ENCODE measurements around the gene CHI3L2. TPM values are rescaled to one million over a fixed set of nuclear protein-coding genes. Genes with fewer than 3 reads are reported as not detected.

CHI3L2 gene
- total and polyA plus RNA-seq, 2 donors from 2014 or later: 5.8 to 27.2 TPM

GRCh38 chr1:111269825-111270406 is 42.4 kb downstream of the CHI3L2 start:
- Histone ChIP-seq H3K36me3 (ENCODE audit: control insufficient read depth in 2 of 3, insufficient read depth in 3 of 3, low read length in 3 of 3) (no peaks in the 10 kb centered on the region), H3K9me3 (ENCODE audit: control insufficient read depth in 2 of 3, insufficient read depth in 1 of 3, low read length in 3 of 3) (no peaks in the 10 kb centered on the region), H3K9ac (ENCODE audit: low read length in 3 of 3) (no peak overlapping the region), H3K4me1 (ENCODE audit: control insufficient read depth in 2 of 3, insufficient read depth in 2 of 3, low read depth in 1 of 3, low read length in 3 of 3) (no peaks in the 10 kb centered on the region), H3K27me3 (ENCODE audit: control insufficient read depth, insufficient read depth, low read length) (peaks cover 15% of the 10 kb centered on the region), H3K27ac (ENCODE audit: low read depth in 2 of 2, low read length in 2 of 2) (no peak overlapping the region), H3K4me3 (ENCODE audit: low read length in 3 of 3) (no peak overlapping the region)
- intact Hi-C loops (cut with DNase I): no loop called here
- FAIRE-seq (peak; percentile 59), DNase-seq (no peak)
- TF ChIP-seq CTCF (IDR thresholded peaks at IDR 0.05; ENCODE audit: borderline replicate concordance, extremely low read depth, insufficient read depth): no peak

DNA sequence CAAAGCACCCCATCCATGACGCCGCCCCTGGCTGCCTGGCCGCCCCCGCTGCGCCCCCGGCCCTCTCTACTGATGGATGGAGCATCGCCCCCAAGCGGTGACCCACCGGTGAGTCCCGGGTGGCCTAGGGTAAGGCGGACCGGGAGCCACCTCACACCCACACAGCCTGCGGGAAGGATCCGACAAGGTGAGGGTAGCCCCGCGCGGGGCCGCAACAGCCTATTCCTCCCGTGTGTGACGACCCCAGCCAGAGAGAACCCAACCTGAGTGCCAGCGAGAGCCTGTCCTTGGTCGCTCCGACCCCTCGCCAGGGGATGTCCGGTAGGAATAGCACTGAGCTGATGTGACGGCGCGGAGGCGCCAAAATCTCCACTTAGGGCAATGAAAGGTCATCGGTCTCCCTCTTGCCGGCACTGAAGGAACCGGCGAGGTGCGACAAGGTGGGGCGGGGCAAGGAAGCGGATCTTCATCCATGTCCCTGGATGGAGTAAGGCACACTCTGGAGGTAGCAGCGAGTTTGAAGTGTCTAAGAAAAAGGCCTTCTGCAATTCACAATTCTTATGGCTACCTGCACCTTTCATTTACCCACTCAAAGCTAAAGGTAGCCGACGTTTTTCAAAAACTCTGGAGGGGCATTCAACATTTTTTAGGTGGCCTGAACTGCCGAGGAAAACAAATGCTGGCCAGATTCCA is 43.4 kb downstream of the CHI3L2 start:
- TF ChIP-seq CTCF (IDR thresholded peaks at IDR 0.05; ENCODE audit: borderline replicate concordance, extremely low read depth, insufficient read depth): no peak
- Histone ChIP-seq H3K27ac (ENCODE audit: low read depth in 2 of 2, low read length in 2 of 2) (no peak overlapping the region), H3K27me3 (ENCODE audit: control insufficient read depth, insufficient read depth, low read length) (peaks cover 15% of the 10 kb centered on the region), H3K9me3 (ENCODE audit: control insufficient read depth in 2 of 3, insufficient read depth in 1 of 3, low read length in 3 of 3) (no peaks in the 10 kb centered on the region), H3K4me3 (ENCODE audit: low read length in 3 of 3) (no peak overlapping the region), H3K4me1 (ENCODE audit: control insufficient read depth in 2 of 3, insufficient read depth in 2 of 3, low read depth in 1 of 3, low read length in 3 of 3) (no peaks in the 10 kb centered on the region), H3K36me3 (ENCODE audit: control insufficient read depth in 2 of 3, insufficient read depth in 3 of 3, low read length in 3 of 3) (no peaks in the 10 kb centered on the region), H3K9ac (ENCODE audit: low read length in 3 of 3) (no peak overlapping the region)
- intact Hi-C loops (cut with DNase I): no loop called here
- peak in 1 of 5 donors; percentile 71 for DNase-seq
- no peak for FAIRE-seq

- no peak for TF ChIP-seq CTCF (IDR thresholded peaks at IDR 0.05; ENCODE audit: borderline replicate concordance, extremely low read depth, insufficient read depth)
- DNase-seq (no peak), FAIRE-seq (no peak)
- Histone ChIP-seq H3K4me3 (ENCODE audit: low read length in 3 of 3) (no peak overlapping the region), H3K4me1 (ENCODE audit: control insufficient read depth in 2 of 3, insufficient read depth in 2 of 3, low read depth in 1 of 3, low read length in 3 of 3) (no peaks in the 10 kb centered on the region), H3K27me3 (ENCODE audit: control insufficient read depth, insufficient read depth, low read length) (peaks cover 15% of the 10 kb centered on the region), H3K9ac (ENCODE audit: low read length in 3 of 3) (no peak overlapping the region), H3K36me3 (ENCODE audit: control insufficient read depth in 2 of 3, insufficient read depth in 3 of 3, low read length in 3 of 3) (no peaks in the 10 kb centered on the region), H3K9me3 (ENCODE audit: control insufficient read depth in 2 of 3, insufficient read depth in 1 of 3, low read length in 3 of 3) (no peaks in the 10 kb centered on the region), H3K27ac (ENCODE audit: low read depth in 2 of 2, low read length in 2 of 2) (no peak overlapping the region)
- intact Hi-C loops (cut with DNase I): no loop called here
Measured at GRCh38 chr1:111271464-111271801, 43.9 kb downstream of the CHI3L2 start.

Data from kidney (tissue), 14 donors.